Measurements from ENCODE around the gene DSCAML1.
"Not testable (repeated sequence)": the region's sequence is repeated elsewhere in the genome, so short reads cannot be mapped to it uniquely, and the experiment has no call there.

DSCAML1 gene

GRCh38 chr11:117793583-117793982 lies 3.4 kb downstream of the DSCAML1 start:
- no peak for DNase-seq

DNA sequence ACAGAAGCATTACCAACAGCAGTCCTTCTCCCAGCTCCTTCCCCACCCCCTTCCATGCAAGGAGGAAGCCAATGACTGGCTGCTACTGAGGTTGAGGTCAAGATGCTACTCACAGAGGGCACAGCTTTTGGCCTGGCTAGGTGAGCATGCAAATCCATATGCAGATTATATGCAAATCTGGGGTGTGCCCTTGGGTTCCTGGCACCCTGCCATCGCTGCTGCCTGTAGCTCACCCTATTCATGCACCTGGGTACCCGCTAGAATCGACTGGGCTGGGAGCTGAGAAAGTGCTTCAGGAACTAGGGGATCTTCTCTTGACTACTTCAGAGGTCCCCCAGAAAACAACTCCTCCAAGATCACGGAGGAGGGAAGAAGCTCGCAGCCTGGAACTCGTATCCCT lies 4.0 kb downstream of the DSCAML1 start:
- no peak for DNase-seq

- no peak for DNase-seq
These were observed 4.8 kb downstream of the DSCAML1 start for GRCh38 chr11:117792241-117792640.

DNA sequence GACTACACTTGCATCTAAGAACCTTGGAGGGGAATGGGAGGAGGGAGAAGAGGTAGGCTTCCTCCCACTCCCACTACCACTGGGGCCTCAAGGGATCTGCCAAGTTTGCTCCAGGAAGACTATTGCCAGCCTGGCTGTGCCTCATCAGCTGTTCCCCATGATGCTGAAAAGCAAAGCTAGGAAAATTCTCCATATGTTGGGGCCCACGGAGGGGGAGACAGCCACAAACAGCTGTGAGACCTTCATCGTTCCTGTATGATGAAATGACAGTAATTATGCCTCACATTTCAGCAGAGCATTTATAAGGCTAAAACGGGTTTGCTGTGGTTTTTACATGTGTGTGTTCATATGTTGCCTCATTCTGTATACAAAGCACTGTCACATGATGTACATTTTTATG lies 6.7 kb downstream of the DSCAML1 start:
- no peak for DNase-seq

DNA sequence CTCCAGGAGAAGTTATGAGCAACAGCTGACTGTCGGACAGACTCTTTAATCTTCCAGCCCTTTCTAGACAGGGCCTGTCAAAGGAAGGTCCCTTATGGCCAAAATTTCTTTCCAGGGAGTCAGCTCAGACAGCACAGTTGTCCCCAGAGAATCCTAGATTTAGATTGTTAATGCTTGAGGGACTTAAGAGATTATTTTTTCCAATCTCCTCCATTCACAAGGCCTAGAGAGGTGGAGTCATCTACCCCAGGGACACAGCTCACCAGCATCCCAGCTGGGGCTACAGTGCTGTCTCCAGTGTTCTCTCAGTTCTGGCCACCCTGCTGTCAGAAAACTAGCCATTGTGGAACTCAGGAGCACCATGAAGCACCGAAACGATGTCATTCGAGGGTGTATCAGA lies 7.8 kb downstream of the DSCAML1 start:
- no peak for DNase-seq

GRCh38 chr11:117786135-117786870 lies 10.7 kb downstream of the DSCAML1 start:
- no peak for DNase-seq

GRCh38 chr11:117782101-117782500 lies 14.9 kb downstream of the DSCAML1 start:
- no peak for DNase-seq

- no peak for DNase-seq
These were observed 15.4 kb downstream of the DSCAML1 start for GRCh38 chr11:117781627-117782026.

DNA sequence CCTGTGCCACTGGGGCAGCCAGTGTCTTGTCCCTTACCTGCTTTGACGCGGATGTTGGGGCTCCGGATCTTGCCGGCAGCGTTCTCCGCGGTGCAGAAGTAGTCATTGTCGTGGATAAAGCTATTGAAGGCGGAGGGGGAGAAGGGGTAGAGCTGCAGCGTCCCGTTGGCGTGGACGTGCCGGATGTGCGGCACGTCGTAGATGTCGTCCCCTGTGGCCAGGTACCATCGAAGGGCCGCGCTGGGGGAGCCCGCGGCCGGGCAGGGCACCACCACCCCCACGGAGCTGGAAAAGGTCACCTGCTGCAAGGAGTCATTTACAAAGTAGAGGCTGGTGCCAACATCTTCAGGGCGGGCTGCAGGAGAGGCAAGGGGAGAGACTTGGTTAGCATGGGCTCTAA lies 16.6 kb downstream of the DSCAML1 start:
- DNase-seq = no peak

GRCh38 chr11:117774553-117774952 lies 22.5 kb downstream of the DSCAML1 start:
- DNase-seq = no peak

- no peak for DNase-seq
These were observed 24.7 kb downstream of the DSCAML1 start for GRCh38 chr11:117772360-117772759.

DNA sequence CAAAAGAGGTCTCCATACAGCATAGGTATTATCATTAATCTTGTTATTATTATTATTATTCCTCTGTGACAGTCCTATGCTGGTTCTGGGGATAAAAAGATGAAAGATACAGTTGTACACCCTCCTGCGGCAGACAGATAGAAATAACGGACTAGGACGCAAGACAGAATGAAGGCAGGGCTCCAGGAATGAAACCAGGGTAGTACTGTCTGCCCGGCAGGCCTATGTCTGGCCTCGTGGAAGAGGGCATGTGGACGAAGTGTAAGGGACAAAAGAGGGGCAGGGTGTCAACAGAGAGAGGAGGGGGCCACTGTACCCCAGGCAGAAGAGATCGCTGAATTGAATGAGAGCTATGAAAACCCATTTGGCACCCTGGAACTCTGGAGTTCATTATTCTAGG lies 25.2 kb downstream of the DSCAML1 start:
- DNase-seq = no peak

- DNase-seq = no peak
These were observed 25.8 kb downstream of the DSCAML1 start for GRCh38 chr11:117771197-117771596.

DNA sequence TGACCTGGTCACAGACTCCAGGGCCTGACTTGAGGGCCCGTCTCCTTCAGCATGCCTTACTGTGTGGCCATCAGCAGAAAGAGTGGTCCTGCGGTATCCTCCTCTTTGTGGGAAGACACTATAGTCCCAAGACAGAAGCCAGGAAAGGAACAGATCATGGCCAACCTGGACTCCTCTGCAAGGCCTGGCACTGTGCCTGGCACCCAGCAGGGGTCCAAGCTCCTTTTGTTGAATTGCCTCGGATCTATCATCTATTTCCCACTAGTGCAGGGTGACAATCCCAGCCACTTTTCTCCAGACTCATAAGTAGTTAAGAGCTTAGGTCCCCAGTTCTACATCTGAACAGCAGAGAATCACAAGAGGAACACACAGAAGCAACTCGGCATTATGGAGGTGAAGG lies 27.0 kb downstream of the DSCAML1 start:
- DNase-seq = no peak

- no peak for DNase-seq
These were observed 27.5 kb downstream of the DSCAML1 start for GRCh38 chr11:117769533-117769932.

DNA sequence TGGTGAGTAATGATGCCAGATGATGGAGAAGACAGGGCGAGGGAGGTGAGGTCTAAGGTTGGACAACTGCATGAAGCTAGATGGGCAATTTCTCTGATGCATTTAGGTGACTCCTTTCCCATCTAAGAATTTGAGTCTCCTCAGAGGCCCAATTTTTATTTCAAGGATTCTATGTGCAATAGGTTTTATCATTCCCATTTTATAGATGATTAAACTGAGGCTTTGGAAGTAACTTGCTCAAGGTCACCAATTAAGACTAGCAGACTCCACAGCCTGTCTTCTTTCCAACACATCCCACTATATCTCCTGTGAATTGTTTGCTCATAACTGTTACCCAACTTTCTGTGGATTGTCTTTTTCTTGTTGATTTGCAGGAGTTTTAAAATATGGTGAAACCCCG lies 28.5 kb downstream of the DSCAML1 start:
- DNase-seq = no peak

DNA sequence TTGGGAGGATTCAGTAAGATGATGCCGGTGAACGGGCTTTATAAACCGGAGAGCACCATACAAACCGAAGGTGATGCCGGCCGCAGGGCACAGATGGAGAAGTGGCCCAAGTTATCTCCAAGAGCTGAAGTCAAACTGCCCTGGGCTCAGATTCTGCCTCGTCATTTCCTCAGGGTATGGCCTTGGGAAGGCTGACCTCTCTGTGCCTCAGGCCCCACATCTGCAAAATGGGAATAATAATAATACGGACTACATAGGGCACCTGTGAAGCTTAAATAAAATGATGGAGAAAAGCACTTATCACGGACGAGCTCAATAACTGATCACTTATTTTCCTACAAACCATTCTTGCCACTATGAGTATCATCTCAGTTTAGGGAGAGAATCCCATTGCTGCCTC lies 29.9 kb downstream of the DSCAML1 start:
- DNase-seq = no peak

DNA sequence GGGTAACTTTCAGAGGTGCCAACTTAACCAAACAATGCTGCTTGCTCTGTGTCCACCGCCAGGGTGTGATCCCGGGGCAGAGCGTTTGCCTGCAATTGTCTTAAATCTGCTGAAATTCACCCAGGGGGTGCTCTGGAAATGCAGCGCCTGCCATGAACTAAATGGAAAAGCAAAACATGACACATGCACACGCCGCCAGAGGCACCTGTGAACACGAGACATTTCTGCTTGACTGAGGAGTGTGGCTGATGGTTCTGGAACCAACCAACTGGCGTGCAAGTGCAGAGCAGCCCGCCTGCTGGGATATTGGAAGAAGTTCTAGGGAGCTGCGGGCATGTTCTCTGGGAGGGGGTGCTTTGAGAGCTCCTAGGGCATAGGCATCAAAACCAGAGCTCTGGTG lies 30.4 kb downstream of the DSCAML1 start:
- no peak for DNase-seq

- no peak for DNase-seq
These were observed 31.0 kb downstream of the DSCAML1 start for GRCh38 chr11:117766026-117766425.

DNA sequence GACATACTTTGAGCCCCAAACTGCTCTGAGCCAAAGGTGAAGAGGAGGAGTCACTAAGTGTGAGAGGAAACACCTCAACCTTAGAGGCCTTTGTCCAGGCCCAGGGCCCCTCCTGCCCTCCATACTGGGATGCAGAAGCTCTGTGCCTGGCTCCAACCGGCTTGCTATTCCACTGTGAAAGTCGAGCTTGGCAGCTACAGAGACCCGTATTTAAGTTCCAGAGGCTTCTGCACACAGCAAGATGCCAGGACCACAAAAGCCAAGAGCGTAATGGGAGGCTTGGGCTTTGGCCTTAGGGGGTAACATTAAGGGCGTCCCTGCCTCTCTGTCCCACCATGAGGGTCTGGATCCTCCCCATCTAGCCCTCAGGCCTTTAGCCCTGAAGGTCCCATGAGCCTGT lies 31.9 kb downstream of the DSCAML1 start:
- DNase-seq = no peak

GRCh38 chr11:117763465-117763864 lies 33.6 kb downstream of the DSCAML1 start:
- not testable (repeated sequence) for DNase-seq

- no peak for DNase-seq
These were observed 35.0 kb downstream of the DSCAML1 start for GRCh38 chr11:117761993-117762392.

DNA sequence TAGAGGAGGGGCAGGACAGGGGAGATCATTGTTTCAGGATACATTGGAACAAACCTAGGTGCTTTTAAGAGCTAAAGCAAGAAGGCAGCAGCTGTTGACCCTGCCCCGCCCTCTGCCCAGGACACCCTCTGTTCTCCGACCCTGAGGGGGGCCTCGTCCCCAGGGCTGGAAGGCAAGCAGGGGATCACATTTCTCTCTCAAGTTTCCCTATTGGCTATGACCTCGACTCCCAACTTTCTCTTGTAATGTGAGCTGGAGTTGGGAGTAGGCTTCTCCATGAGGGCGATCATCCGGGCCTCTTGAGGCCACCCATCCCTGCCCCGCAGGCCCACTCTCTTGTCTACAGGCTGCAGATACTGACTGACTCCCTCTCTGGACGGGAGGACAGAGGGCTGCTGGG lies 37.7 kb downstream of the DSCAML1 start:
- no peak for DNase-seq

DNA sequence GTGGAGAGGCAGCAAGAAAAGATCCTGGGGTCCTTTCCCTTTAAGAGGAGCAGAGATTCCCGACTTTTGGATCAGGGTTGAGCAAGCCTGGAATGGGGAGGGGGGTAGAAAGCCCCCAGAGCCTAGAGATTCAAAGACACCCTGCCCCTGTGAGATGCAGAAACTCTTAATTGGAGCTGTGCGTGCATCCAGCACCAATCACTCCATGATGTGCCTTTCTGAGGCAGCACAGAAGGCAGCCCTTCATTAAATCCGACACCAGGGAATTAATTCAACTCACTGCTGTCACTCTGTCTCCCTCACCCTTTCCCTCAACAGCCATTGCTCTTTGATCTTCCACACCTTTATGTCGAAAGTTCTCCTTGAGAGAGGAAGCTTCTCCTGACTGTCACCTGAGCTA lies 43.0 kb downstream of the DSCAML1 start:
- DNase-seq = no peak

GRCh38 chr11:117752721-117753237 lies 44.2 kb downstream of the DSCAML1 start:
- DNase-seq = no peak
